Naive B cell (primary cell): ENCODE measurements around the gene NCMAP. TPM values are rescaled to one million over a fixed set of nuclear protein-coding genes. Genes with fewer than 3 reads are reported as not detected.
"Not testable (repeated sequence)": the region's sequence is repeated elsewhere in the genome, so short reads cannot be mapped to it uniquely, and the experiment has no call there.

Experiments
- ATAC-seq, 2 donors: fragments of 150-1000 bp; cut with Tn5 transposase; 2 replicates each; pipeline ENCODE4 v1.10.0; 2021; ENCODE audit warnings: low read depth in 2 of 2, mild to moderate bottlenecking in 2 of 2, moderate library complexity in 2 of 2
- DNase-seq: peaks from one replicate; pipeline ENCODE4 v3.0.0; 2022
- H3K27ac Mint-ChIP-seq, 6 donors: one replicate each; pipeline ENCODE4 v1.8.0; 2020 to 2022; ENCODE audit warnings: mild to moderate bottlenecking in 6 of 6, mixed read lengths in 6 of 6, moderate library complexity in 5 of 6, inconsistent platforms in 2 of 6
- H3K27me3 Mint-ChIP-seq, 3 donors: one replicate each; pipeline ENCODE4 v1.8.0; 2021 to 2022; ENCODE audit warnings: mixed read lengths in 3 of 3, mild to moderate bottlenecking in 1 of 3
- H3K36me3 Mint-ChIP-seq, 2 donors: one replicate each; pipeline ENCODE4 v1.8.0; 2020 to 2022; ENCODE audit warnings: mixed read lengths in 2 of 2, inconsistent platforms in 1 of 2, mild to moderate bottlenecking in 1 of 2
- H3K4me1 Mint-ChIP-seq, 3 donors: one replicate each; pipeline ENCODE4 v1.8.0; 2020 to 2022; ENCODE audit warnings: mixed read lengths in 3 of 3, inconsistent platforms in 1 of 3, mild to moderate bottlenecking in 1 of 3, moderate library complexity in 1 of 3
- H3K4me3 Mint-ChIP-seq, 8 donors: one replicate each; pipeline ENCODE4 v1.8.0; 2020 to 2022; ENCODE audit warnings: mild to moderate bottlenecking in 8 of 8, mixed read lengths in 8 of 8, moderate library complexity in 8 of 8, inconsistent platforms in 2 of 8
- H3K9me3 Mint-ChIP-seq, 7 donors: one replicate each; pipeline ENCODE4 v1.8.0; 2020 to 2022; ENCODE audit warnings: mixed read lengths in 7 of 7, mild to moderate bottlenecking in 5 of 7, inconsistent platforms in 2 of 7, moderate library complexity in 1 of 7
- polyA plus RNA-seq, 6 donors: library from polyadenylated mRNA; unstranded; fragments of 300-500 nt; fragmentation: Illumina TruSeq; gene quantifications; one replicate each; pipeline ENCODE4 v1.2.3, GENCODE V29; 2021; ENCODE audit warnings: low read depth in 6 of 6

The NCMAP gene
- polyA plus RNA-seq, result not detected

GRCh38 chr1:24555591-24556413, at the start of gene NCMAP:
Gene NCMAP, plus strand, starts transcription at chr1:24556087. Its CDS starts 39,344 bp downstream, at chr1:24595431.
- H3K27ac Mint-ChIP-seq, result peak within 1 kb of the TSS in 3 of 6 donors; percentile 24 to 67 (median 51)
- DNase-seq (peak; percentile 23), ATAC-seq (peak; percentile 79 to 80)
- no peaks in the 10 kb centered on the region for H3K9me3 Mint-ChIP-seq
- peak within 1 kb of the TSS; percentile 57 to 87 (median 84) for H3K4me3 Mint-ChIP-seq
- H3K27me3 Mint-ChIP-seq, result peaks cover 12 to 31% (median 27%) of the 10 kb centered on the region in 3 donors
- H3K4me1 Mint-ChIP-seq, result peaks cover 12 to 35% (median 24%) of the 10 kb centered on the region in 3 donors
- H3K36me3 Mint-ChIP-seq, result no peaks in the 10 kb centered on the region

- Mint-ChIP-seq H3K4me1 (peaks cover 36 to 75% (median 58%) of the 10 kb centered on the region in 3 donors), H3K27ac (peak overlapping the region in 5 of 6 donors; percentile 5 to 92 (median 77)), H3K4me3 (peak overlapping the region; percentile 32 to 77 (median 56)), H3K9me3 (no peaks in the 10 kb centered on the region), H3K36me3 (no peaks in the 10 kb centered on the region), H3K27me3 (no peaks in the 10 kb centered on the region)
- ATAC-seq, result no peak
- no peak for DNase-seq
Measured at GRCh38 chr1:24506691-24507381, 49.1 kb upstream of the NCMAP start.

- peak overlapping the region in 4 of 8 donors; percentile 32 to 77 (median 54) for H3K4me3 Mint-ChIP-seq
- ATAC-seq, result no peak
- no peaks in the 10 kb centered on the region for H3K36me3 Mint-ChIP-seq
- DNase-seq, result no peak
- peak overlapping the region in 4 of 6 donors; percentile 5 to 92 (median 77) for H3K27ac Mint-ChIP-seq
- H3K27me3 Mint-ChIP-seq, result no peaks in the 10 kb centered on the region
- no peaks in the 10 kb centered on the region for H3K9me3 Mint-ChIP-seq
- peaks cover 34 to 73% (median 56%) of the 10 kb centered on the region in 3 donors for H3K4me1 Mint-ChIP-seq
Measured at GRCh38 chr1:24507405-24507804, 48.5 kb upstream of the NCMAP start.

GRCh38 chr1:24508911-24509310, 47.0 kb upstream of the NCMAP start:
- H3K4me1 Mint-ChIP-seq, result peaks cover 30 to 66% (median 50%) of the 10 kb centered on the region in 3 donors
- H3K27ac Mint-ChIP-seq, result peak overlapping the region in 1 of 6 donors; percentile 49
- H3K36me3 Mint-ChIP-seq, result peaks cover 0 to under 1% of the 10 kb centered on the region in 2 donors
- DNase-seq (no peak), ATAC-seq (no peak)
- H3K4me3 Mint-ChIP-seq, result no peak overlapping the region
- H3K27me3 Mint-ChIP-seq, result no peaks in the 10 kb centered on the region
- H3K9me3 Mint-ChIP-seq, result no peaks in the 10 kb centered on the region

- peaks cover 4 to 15% of the 10 kb centered on the region in 2 donors for H3K36me3 Mint-ChIP-seq
- peaks cover 10 to 34% (median 14%) of the 10 kb centered on the region in 3 donors for H3K4me1 Mint-ChIP-seq
Measured at GRCh38 chr1:24513706-24514105, 42.2 kb upstream of the NCMAP start.

GRCh38 chr1:24514946-24515345, 40.9 kb upstream of the NCMAP start:
- H3K36me3 Mint-ChIP-seq, result peaks cover 4 to 17% of the 10 kb centered on the region in 2 donors

More at GRCh38 chr1:24513706-24514105, 42.2 kb upstream of the NCMAP start:
- DNase-seq (no peak), ATAC-seq (no peak)
- Mint-ChIP-seq H3K9me3 (no peaks in the 10 kb centered on the region), H3K27me3 (no peaks in the 10 kb centered on the region), H3K4me3 (no peak overlapping the region), H3K27ac (no peak overlapping the region)

GRCh38 chr1:24515671-24516209, 40.1 kb upstream of the NCMAP start:
- peaks cover 9 to 15% (median 10%) of the 10 kb centered on the region in 3 donors for H3K4me1 Mint-ChIP-seq

More at GRCh38 chr1:24514946-24515345, 40.9 kb upstream of the NCMAP start:
- no peaks in the 10 kb centered on the region for H3K9me3 Mint-ChIP-seq
- no peak for DNase-seq
- H3K27ac Mint-ChIP-seq, result peak overlapping the region in 3 of 6 donors; percentile 11 to 53 (median 27)
- ATAC-seq, result no peak
- H3K4me1 Mint-ChIP-seq, result peaks cover 9 to 23% (median 10%) of the 10 kb centered on the region in 3 donors
- H3K4me3 Mint-ChIP-seq, result no peak overlapping the region
- H3K27me3 Mint-ChIP-seq, result no peaks in the 10 kb centered on the region

GRCh38 chr1:24516506-24516905, 39.4 kb upstream of the NCMAP start:
- Mint-ChIP-seq H3K4me1 (peaks cover 9 to 12% (median 9%) of the 10 kb centered on the region in 3 donors), H3K27me3 (no peaks in the 10 kb centered on the region), H3K4me3 (no peak overlapping the region), H3K27ac (peak overlapping the region in 1 of 6 donors; percentile 63), H3K9me3 (peaks cover 0 to 4% (median 0%) of the 10 kb centered on the region in 7 donors), H3K36me3 (peaks cover 10 to 22% of the 10 kb centered on the region in 2 donors)
- ATAC-seq (no peak), DNase-seq (no peak)

More at GRCh38 chr1:24515671-24516209, 40.1 kb upstream of the NCMAP start:
- not testable (repeated sequence) for DNase-seq, H3K27me3 Mint-ChIP-seq, H3K9me3 Mint-ChIP-seq, ATAC-seq, H3K4me3 Mint-ChIP-seq
- H3K27ac Mint-ChIP-seq, result peak overlapping the region in 1 of 6 donors; percentile 7
- H3K36me3 Mint-ChIP-seq, result peaks cover 10 to 22% of the 10 kb centered on the region in 2 donors

GRCh38 chr1:24517898-24518297, 38.0 kb upstream of the NCMAP start:
- Mint-ChIP-seq H3K9me3 (peaks cover 0 to 4% (median 0%) of the 10 kb centered on the region in 7 donors), H3K27ac (no peak overlapping the region), H3K4me1 (peaks cover 4 to 6% (median 4%) of the 10 kb centered on the region in 3 donors), H3K36me3 (peaks cover 10 to 22% of the 10 kb centered on the region in 2 donors), H3K27me3 (no peaks in the 10 kb centered on the region), H3K4me3 (no peak overlapping the region)
- no peak for ATAC-seq
- DNase-seq, result no peak

GRCh38 chr1:24520282-24520681, 35.6 kb upstream of the NCMAP start:
- peaks cover 14 to 15% of the 10 kb centered on the region in 2 donors for H3K36me3 Mint-ChIP-seq
- not testable (repeated sequence) for H3K4me1 Mint-ChIP-seq, H3K27ac Mint-ChIP-seq, H3K4me3 Mint-ChIP-seq, DNase-seq, ATAC-seq, H3K27me3 Mint-ChIP-seq, H3K9me3 Mint-ChIP-seq

GRCh38 chr1:24525606-24526005, 30.3 kb upstream of the NCMAP start:
- H3K27ac Mint-ChIP-seq, result no peak overlapping the region
- H3K36me3 Mint-ChIP-seq, result peaks cover 0 to 4% of the 10 kb centered on the region in 2 donors
- peaks cover 8 to 16% (median 14%) of the 10 kb centered on the region in 3 donors for H3K4me1 Mint-ChIP-seq
- no peaks in the 10 kb centered on the region for H3K9me3 Mint-ChIP-seq
- H3K4me3 Mint-ChIP-seq, result no peak overlapping the region
- H3K27me3 Mint-ChIP-seq, result no peaks in the 10 kb centered on the region
- ATAC-seq, result no peak
- DNase-seq, result no peak

- ATAC-seq, result no peak
- H3K27ac Mint-ChIP-seq, result peak overlapping the region in 2 of 6 donors; percentile 15 to 79
- H3K27me3 Mint-ChIP-seq, result no peaks in the 10 kb centered on the region
- H3K9me3 Mint-ChIP-seq, result no peaks in the 10 kb centered on the region
- DNase-seq, result no peak
- peaks cover 0 to 4% of the 10 kb centered on the region in 2 donors for H3K36me3 Mint-ChIP-seq
- H3K4me1 Mint-ChIP-seq, result peaks cover 8 to 16% (median 14%) of the 10 kb centered on the region in 3 donors
- no peak overlapping the region for H3K4me3 Mint-ChIP-seq
Measured at GRCh38 chr1:24526045-24526444, 29.8 kb upstream of the NCMAP start.

GRCh38 chr1:24526940-24527542, 28.8 kb upstream of the NCMAP start:
- H3K4me1 Mint-ChIP-seq, result peaks cover 8 to 16% (median 14%) of the 10 kb centered on the region in 3 donors

More at GRCh38 chr1:24526940-24527542, 28.8 kb upstream of the NCMAP start:
- H3K9me3 Mint-ChIP-seq, result no peaks in the 10 kb centered on the region
- DNase-seq (peak; percentile 19), ATAC-seq (peak in 1 of 2 donors; percentile 45)
- no peak overlapping the region for H3K4me3 Mint-ChIP-seq
- H3K36me3 Mint-ChIP-seq, result peaks cover 0 to 10% of the 10 kb centered on the region in 2 donors
- H3K27ac Mint-ChIP-seq, result no peak overlapping the region
- H3K27me3 Mint-ChIP-seq, result no peaks in the 10 kb centered on the region
